HepG2 (cell line): ENCODE measurements around the gene SNAPIN. TPM values are rescaled to one million over a fixed set of nuclear protein-coding genes. Genes with fewer than 3 reads are reported as not detected.

Experiments used
- AFF4 ChIP-seq: sonication (generic); formaldehyde crosslinking; IDR thresholded peaks from 2 replicates; pipeline ENCODE4 v1.4.0; 2020; ENCODE audit warnings: missing genetic modification reagents
- CBX5 ChIP-seq: sonication (generic); formaldehyde crosslinking; IDR thresholded peaks from 2 replicates; pipeline ENCODE4 v1.4.0; 2020; ENCODE audit warnings: missing genetic modification reagents, borderline replicate concordance
- DR1 ChIP-seq: sonication (generic); formaldehyde crosslinking; IDR thresholded peaks from 2 replicates; pipeline ENCODE4 v1.8.0; 2021; ENCODE audit warnings: mild to moderate bottlenecking, missing genetic modification reagents, inconsistent platforms
- GTF2F1 ChIP-seq: fragments of 150-350 bp; IDR thresholded peaks from 2 replicates; pipeline ENCODE4 v1.6.1; 2014; ENCODE audit warnings: low read length
- SNAPC5 ChIP-seq: sonication (generic); formaldehyde crosslinking; IDR thresholded peaks from 2 replicates; pipeline ENCODE4 v1.8.1; 2023; ENCODE audit warnings: mild to moderate bottlenecking, missing genetic modification reagents, borderline replicate concordance
- TARDBP ChIP-seq: sonication (generic); formaldehyde crosslinking; IDR thresholded peaks from 2 replicates; pipeline ENCODE4 v1.8.0; 2022; ENCODE audit warnings: mild to moderate bottlenecking, missing genetic modification reagents
- TEAD3 ChIP-seq: optimal IDR thresholded peaks from 2 replicates; pipeline ENCODE3; 2016; ENCODE audit warnings: borderline replicate concordance
- USF2 ChIP-seq, 2 experiments: sonication (generic) in 1 of 2; formaldehyde crosslinking in 1 of 2; IDR thresholded peaks; 2 replicates each; pipeline versions ENCODE4 v1.5.1 to v1.6.1; 2011 to 2020; ENCODE audit warnings: borderline replicate concordance in 1 of 2, low read depth in 1 of 2, low read length in 1 of 2, mild to moderate bottlenecking in 1 of 2, missing genetic modification reagents in 1 of 2, moderate library complexity in 1 of 2
- ZBTB10 ChIP-seq: sonication (generic); formaldehyde crosslinking; IDR thresholded peaks from 2 replicates; pipeline ENCODE4 v1.4.0; 2020; ENCODE audit warnings: missing genetic modification reagents, borderline replicate concordance
- ZBTB38 ChIP-seq: sonication (generic); formaldehyde crosslinking; IDR thresholded peaks from 2 replicates; pipeline ENCODE4 v1.5.1; 2020; ENCODE audit warnings: mild to moderate bottlenecking, missing genetic modification reagents
- ZFAT ChIP-seq: sonication (generic); formaldehyde crosslinking; conservative IDR thresholded peaks from 2 replicates; pipeline ENCODE4 v1.8.1; 2023; ENCODE audit warnings: missing genetic modification reagents, inconsistent platforms
- ZFP90 ChIP-seq: sonication (generic); formaldehyde crosslinking; IDR thresholded peaks from 2 replicates; pipeline ENCODE4 v1.8.0; 2022; ENCODE audit warnings: missing genetic modification reagents, mild to moderate bottlenecking, inconsistent platforms, borderline replicate concordance
- ZNF234 ChIP-seq: sonication (generic); formaldehyde crosslinking; conservative IDR thresholded peaks from 2 replicates; pipeline ENCODE4 v1.5.1; 2020; ENCODE audit warnings: mild to moderate bottlenecking, missing genetic modification reagents
- ZNF577 ChIP-seq: sonication (generic); formaldehyde crosslinking; IDR thresholded peaks from 2 replicates; pipeline ENCODE4 v1.4.0; 2020; ENCODE audit warnings: mild to moderate bottlenecking, low read depth, missing genetic modification reagents, borderline replicate concordance
- ZNF766 ChIP-seq: sonication (generic); formaldehyde crosslinking; IDR thresholded peaks from 2 replicates; pipeline ENCODE4 v1.5.0; 2020; ENCODE audit warnings: missing genetic modification reagents, borderline replicate concordance
- ZNF768 ChIP-seq: sonication (generic); formaldehyde crosslinking; IDR thresholded peaks from 2 replicates; pipeline ENCODE4 v1.4.0; 2020; ENCODE audit warnings: missing genetic modification reagents
- ZNF770 ChIP-seq: sonication (generic); formaldehyde crosslinking; IDR thresholded peaks from 2 replicates; pipeline ENCODE4 v1.5.0; 2020; ENCODE audit warnings: mild to moderate bottlenecking, missing genetic modification reagents
- polyA plus RNA-seq, 8 experiments: library from polyadenylated mRNA; depleted of rRNA in 3 of 8; stranded (reverse) in 7 of 8; unstranded in 1 of 8; fragments of >200 nt; fragmentation: Illumina TruSeq in 4 of 8; extraction: Trizol in 4 of 8; gene quantifications; 2 replicates each; pipeline versions ENCODE4 v1.2.1 to v1.2.3, GENCODE V29; 2011 to 2016; ENCODE audit warnings: low read depth in 4 of 8, missing spikeins in 1 of 8, mixed read lengths in 1 of 8; ENCODE audit not compliant: insufficient read depth in 1 of 8
- total RNA-seq, 5 experiments: library from RNA; depleted of rRNA; stranded (reverse); fragments of >200 nt; fragmentation: Illumina TruSeq; extraction: Trizol; gene quantifications; 2 replicates each; pipeline ENCODE4 v1.2.3, GENCODE V29; 2016; ENCODE audit warnings: low read depth in 1 of 5

SNAPIN gene
- total and polyA plus RNA-seq, 2 of the 13 experiments (the other 11 are each of a cell fraction or from before 2014, with no cell fraction given): 23.9 to 25.7 TPM

- TF ChIP-seq TARDBP (CRISPR knock-in tag) (peak; percentile 64), TEAD3 (peak; percentile 31), CBX5 (no peak; the same call in 1 of the 2 replicates), USF2 (IDR thresholded peaks at IDR 0.05; ENCODE audit: low read depth, low read length) (no peak), USF2 (CRISPR knock-in tag; IDR thresholded peaks at IDR 0.05; ENCODE audit: borderline replicate concordance) (no peak), GTF2F1 (no peak), DR1 (CRISPR knock-in tag) (peak; percentile 29; the same call in 1 of the 2 replicates), ZBTB10 (CRISPR knock-in tag) (no peak), ZNF234 (CRISPR knock-in tag) (no peak), SNAPC5 (CRISPR knock-in tag) (no peak), ZNF768 (CRISPR knock-in tag) (no peak), ZBTB38 (CRISPR knock-in tag) (peak; percentile 11; the same call in 1 of the 2 replicates), ZNF766 (CRISPR knock-in tag) (0 out of 2 replicates have a peak, but pooled peaks have one; percentile 3), AFF4 (CRISPR knock-in tag) (no peak), ZFP90 (no peak), ZFAT (CRISPR knock-in tag) (no peak), ZNF577 (no peak), ZNF770 (CRISPR knock-in tag) (peak; percentile 49)
Measured at GRCh38 chr1:153670859-153671627, 12.5 kb downstream of the SNAPIN start, which contains the start of gene ILF2 (continued).
